Measurements from ENCODE around the gene PRR4. TPM values are rescaled to one million over a fixed set of nuclear protein-coding genes. Genes with fewer than 3 reads are reported as not detected.

PRR4 gene
- total and polyA plus RNA-seq, 2 donors (not counting 3 experiments of a cell fraction or from before 2014, with no cell fraction given), result 2.4 to 2.8 TPM

DNA sequence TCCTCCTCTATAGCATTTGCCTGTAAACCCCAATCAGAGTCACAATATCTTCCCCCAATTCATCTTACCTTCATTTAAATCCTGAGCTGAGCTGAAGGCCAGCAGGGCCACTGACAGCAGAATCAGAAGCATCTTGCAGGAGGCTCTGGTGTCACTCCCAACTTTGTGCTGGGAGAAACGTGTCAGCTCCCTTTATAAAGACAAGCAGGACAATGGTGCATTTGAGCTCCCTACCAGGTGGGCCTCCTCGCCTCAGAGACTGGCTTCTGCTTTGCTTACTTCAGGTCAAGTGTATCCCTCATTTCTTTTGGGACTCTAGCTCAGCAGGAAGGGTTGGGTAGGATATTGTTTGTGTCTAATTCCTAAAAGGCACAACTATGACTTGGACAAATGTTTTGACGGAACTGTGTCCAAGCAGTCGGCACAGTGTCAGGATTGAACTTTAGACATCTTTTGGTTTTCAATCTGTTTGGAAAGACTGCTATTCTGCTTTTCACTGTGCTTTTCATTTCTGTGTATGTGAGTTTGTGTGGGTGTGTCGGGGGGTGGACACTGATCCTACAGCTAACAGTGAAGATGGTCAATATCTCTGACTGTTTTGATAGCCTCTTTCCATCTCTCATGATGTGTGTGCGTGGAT is 34.9 kb upstream of the PRR4 start, which contains the start of gene PRH1:
Gene PRH1, minus strand, starts transcription at position 170 of the 640 bp plus-strand sequence. Its CDS starts 38 bp downstream, at position 132.
- dilution Hi-C loops (cut with MboI; ENCODE audit: extremely low pct_ligation_motif_present, low sequenced_read_pairs) (no loop called here), intact Hi-C loops (cut with micrococcal nuclease) (no loop called here)
- FAIRE-seq (no peak), DNase-seq (ENCODE audit: low read depth, low spot score) (no peak)
- Histone ChIP-seq H3K27me3 (ENCODE audit: control insufficient read depth in 2 of 2, insufficient read depth in 2 of 2, low read length in 2 of 2) (no peaks in the 10 kb centered on the region), H3K9me1 (replicated peaks; ENCODE audit: control insufficient read depth, extremely low read depth, insufficient read depth, low read length) (no peaks in the 10 kb centered on the region), H3K79me2 (ENCODE audit: control insufficient read depth, insufficient read depth, low read length) (no peaks in the 10 kb centered on the region), H4K20me1 (replicated peaks; ENCODE audit: control insufficient read depth, extremely low read depth, insufficient read depth, low read length) (no peaks in the 10 kb centered on the region), H2AFZ (ENCODE audit: low read depth, low read length) (no peak within 1 kb of the TSS), H3K27ac (ENCODE audit: insufficient read depth, low read depth, low read length) (no peak within 1 kb of the TSS), H3K9ac (replicated peaks; ENCODE audit: extremely low read depth, insufficient read depth, low read length) (no peak within 1 kb of the TSS), H3K4me1 (ENCODE audit: control insufficient read depth, extremely low read depth, insufficient read depth, low read length) (peaks cover 4% of the 10 kb centered on the region), H3K36me3 (ENCODE audit: control insufficient read depth in 2 of 2, extremely low read depth in 1 of 2, insufficient read depth in 2 of 2, low read length in 2 of 2) (no peaks in the 10 kb centered on the region), H3K9me3 (replicated peaks; ENCODE audit: control insufficient read depth, insufficient read depth, low read length) (no peaks in the 10 kb centered on the region), H3K4me2 (ENCODE audit: insufficient read depth, low read length) (no peak within 1 kb of the TSS), H3K4me3 (replicated peaks in 1 of 3; ENCODE audit: insufficient read depth in 1 of 3, low read depth in 1 of 3, low read length in 3 of 3) (no peak within 1 kb of the TSS)
- ChIA-PET POLR2A (no interaction called here), CTCF (interaction anchor here (1.3 kb wide), 1 partner anchor 315 kb away, joined by 3 read pairs; no protein-coding TSS in a partner anchor)
- no TSS peak for BruUV-seq (replicated peaks)
- TF ChIP-seq POLR2A (IDR thresholded peaks at IDR 0.05; ENCODE audit: low read depth, low read length) (no peak), POLR2AphosphoS5 (IDR thresholded peaks at IDR 0.05; ENCODE audit: insufficient read depth, low read depth, low read length) (no peak), GATA2 (IDR thresholded peaks at IDR 0.05; ENCODE audit: insufficient read depth, insufficient read length, low read depth, low read length) (no peak), FOS (IDR thresholded peaks at IDR 0.05; ENCODE audit: borderline replicate concordance, insufficient read depth, low read length) (no peak), MYC (IDR thresholded peaks at IDR 0.05; ENCODE audit: low read depth, low read length) (no peak), JUN (IDR thresholded peaks at IDR 0.05; ENCODE audit: borderline replicate concordance, insufficient read depth, insufficient read length, low read depth) (no peak), EZH2 (IDR thresholded peaks at IDR 0.05; ENCODE audit: borderline replicate concordance, low read depth, low read length, severe bottlenecking) (no peak)
- TF ChIP-seq, protein P1, sequence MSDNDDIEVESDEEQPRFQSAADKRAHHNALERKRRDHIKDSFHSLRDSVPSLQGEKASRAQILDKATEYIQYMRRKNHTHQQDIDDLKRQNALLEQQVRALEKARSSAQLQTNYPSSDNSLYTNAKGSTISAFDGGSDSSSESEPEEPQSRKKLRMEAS (IDR thresholded peaks at IDR 0.05; ENCODE audit: insufficient read depth, insufficient read length), result no peak
- TF ChIP-seq, protein P2, sequence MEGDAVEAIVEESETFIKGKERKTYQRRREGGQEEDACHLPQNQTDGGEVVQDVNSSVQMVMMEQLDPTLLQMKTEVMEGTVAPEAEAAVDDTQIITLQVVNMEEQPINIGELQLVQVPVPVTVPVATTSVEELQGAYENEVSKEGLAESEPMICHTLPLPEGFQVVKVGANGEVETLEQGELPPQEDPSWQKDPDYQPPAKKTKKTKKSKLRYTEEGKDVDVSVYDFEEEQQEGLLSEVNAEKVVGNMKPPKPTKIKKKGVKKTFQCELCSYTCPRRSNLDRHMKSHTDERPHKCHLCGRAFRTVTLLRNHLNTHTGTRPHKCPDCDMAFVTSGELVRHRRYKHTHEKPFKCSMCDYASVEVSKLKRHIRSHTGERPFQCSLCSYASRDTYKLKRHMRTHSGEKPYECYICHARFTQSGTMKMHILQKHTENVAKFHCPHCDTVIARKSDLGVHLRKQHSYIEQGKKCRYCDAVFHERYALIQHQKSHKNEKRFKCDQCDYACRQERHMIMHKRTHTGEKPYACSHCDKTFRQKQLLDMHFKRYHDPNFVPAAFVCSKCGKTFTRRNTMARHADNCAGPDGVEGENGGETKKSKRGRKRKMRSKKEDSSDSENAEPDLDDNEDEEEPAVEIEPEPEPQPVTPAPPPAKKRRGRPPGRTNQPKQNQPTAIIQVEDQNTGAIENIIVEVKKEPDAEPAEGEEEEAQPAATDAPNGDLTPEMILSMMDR (IDR thresholded peaks at IDR 0.05; ENCODE audit: extremely low read depth in 1 of 2, insufficient read depth in 1 of 2, low read depth in 1 of 2, low read length in 2 of 2), result no peak

Data from endothelial cell of umbilical vein (primary cell).